NCI-H187 (cell line): Measurements from ENCODE around the gene PBXIP1.
"Not testable (repeated sequence)": the region's sequence is repeated elsewhere in the genome, so short reads cannot be mapped to it uniquely, and the experiment has no call there.

ENCODE experiments used
- DNase-seq, 2 experiments: peaks; one replicate each; lab custom pipeline; 2025; lab: John Stamatoyannopoulos, UW

PBXIP1 gene

DNA sequence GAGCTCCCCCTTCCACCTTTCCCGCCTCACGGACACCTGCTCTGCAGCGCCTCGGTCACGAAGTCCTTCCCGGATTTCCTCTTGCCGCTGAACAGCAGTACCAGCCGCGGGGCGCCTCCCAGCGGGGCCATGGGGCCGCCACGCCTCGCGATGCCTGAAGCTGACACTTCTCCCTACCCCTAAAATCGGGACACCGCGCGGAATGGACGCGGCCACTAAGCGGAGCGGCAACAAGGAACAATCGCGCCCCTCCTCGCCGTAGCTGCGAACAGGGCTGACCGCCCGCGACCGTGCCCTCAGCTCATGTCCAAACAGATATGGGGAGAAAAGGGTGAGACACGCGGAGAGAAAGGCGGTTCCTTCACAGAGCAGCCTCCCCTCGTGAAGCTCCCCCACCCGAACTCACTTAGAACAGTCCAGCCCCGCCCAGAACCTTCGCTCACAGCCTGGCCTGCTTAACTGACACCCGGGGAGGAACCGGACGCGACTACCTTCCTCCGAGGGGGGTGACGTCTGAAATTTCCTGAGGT is 19.3 kb downstream of the PBXIP1 start, which contains the start of gene PMVK:
PMVK (minus strand) TSS at position 165 of the 530 bp plus-strand sequence; CDS start at position 131, 34 bp downstream.
- peak; percentile 97 to 99 for DNase-seq

DNA sequence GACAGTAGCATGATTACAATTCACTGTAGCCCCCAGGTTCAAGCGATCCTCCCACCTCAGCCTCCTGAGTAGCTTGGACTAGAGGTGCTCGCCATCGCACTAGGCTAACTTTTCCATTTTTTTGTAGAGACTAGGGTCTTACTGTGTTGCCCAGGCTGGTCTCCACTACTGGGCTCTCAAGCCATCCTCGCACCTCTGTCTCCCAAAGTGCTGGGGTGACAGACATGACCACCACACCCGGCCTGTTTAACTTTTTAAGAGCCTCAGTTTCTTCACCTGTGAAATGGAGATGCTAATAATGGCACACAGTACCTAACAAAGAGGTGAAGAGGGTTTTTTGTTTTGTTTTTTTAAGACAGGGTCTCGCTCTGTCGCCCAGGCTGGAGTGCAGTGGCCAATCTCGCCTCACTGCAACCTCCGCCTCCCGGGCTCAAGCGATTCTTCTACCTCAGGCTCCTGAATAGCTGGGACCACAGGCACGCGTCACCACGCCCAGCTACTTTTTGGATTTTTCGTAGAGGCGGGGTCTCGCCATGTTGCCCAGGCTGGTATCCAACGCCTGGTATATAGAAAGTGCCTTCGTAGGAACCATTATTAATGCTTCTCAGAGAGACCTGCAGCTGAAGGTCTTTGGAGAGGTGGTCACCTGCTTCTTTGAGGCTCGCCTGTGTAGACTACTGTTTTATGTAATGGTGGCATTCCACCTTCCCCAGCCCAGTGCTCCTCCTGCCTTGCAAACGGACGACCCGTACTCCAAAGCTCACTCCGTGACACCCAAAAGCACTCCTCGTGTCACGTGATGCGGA is 19.9 kb downstream of the PBXIP1 start:
- DNase-seq = no peak

DNA sequence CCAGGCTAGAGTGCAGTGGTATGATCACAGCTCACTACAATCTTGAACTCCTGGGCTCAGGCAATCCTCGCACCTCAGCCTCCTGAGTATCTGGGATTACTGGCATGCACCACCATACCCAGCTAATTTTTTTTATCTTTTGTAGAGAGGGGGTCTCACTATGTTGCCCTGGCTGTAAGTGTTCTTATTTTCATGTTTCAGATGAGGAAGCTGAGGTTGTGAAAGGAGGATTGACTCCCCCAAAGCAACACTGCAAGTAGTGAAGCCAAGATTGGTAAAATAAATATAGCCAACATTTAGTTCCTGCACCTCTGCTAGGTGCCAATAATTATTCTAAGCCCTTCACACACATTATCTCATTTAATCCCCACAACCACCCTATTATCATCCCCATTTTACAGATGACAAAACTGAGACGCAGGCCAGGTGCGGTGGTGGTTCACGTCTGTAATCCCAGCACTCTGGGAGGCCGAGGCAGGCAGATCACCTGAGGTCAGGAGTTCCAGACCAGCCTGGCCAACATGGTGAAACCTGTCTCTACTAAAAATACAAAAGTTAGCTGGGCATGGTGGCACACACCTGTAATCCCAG is 21.4 kb downstream of the PBXIP1 start:
- no peak for DNase-seq

GRCh38 chr1:154931940-154932487 is 23.9 kb downstream of the PBXIP1 start:
- no peak for DNase-seq

DNA sequence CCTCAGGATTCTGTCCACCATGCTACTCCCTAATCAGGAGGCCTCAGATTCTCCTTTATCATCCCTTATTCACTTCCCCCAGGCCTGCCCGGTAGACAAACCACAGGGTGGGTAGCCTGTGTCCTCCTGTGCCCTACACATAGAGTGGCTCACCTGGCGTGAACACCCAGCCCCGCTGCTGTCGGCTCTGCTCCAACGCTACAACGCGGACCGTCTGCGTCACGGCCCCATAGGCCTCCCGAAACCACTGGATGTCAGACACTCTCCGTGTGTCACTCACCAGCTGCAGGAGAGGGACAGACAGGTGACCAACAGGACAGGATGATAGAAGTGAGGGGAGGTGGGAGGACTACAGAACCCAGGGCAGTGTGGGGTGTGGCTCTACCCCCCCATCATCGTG is 29.7 kb downstream of the PBXIP1 start:
- DNase-seq = no peak

GRCh38 chr1:154925335-154926170 is 30.3 kb downstream of the PBXIP1 start:
- DNase-seq = no peak

- DNase-seq = no peak
Measured at GRCh38 chr1:154923695-154924094, 32.2 kb downstream of the PBXIP1 start.

- DNase-seq = no peak
Measured at GRCh38 chr1:154913273-154913672, 42.6 kb downstream of the PBXIP1 start.

- no peak for DNase-seq
Measured at GRCh38 chr1:154912755-154913154, 43.1 kb downstream of the PBXIP1 start.

DNA sequence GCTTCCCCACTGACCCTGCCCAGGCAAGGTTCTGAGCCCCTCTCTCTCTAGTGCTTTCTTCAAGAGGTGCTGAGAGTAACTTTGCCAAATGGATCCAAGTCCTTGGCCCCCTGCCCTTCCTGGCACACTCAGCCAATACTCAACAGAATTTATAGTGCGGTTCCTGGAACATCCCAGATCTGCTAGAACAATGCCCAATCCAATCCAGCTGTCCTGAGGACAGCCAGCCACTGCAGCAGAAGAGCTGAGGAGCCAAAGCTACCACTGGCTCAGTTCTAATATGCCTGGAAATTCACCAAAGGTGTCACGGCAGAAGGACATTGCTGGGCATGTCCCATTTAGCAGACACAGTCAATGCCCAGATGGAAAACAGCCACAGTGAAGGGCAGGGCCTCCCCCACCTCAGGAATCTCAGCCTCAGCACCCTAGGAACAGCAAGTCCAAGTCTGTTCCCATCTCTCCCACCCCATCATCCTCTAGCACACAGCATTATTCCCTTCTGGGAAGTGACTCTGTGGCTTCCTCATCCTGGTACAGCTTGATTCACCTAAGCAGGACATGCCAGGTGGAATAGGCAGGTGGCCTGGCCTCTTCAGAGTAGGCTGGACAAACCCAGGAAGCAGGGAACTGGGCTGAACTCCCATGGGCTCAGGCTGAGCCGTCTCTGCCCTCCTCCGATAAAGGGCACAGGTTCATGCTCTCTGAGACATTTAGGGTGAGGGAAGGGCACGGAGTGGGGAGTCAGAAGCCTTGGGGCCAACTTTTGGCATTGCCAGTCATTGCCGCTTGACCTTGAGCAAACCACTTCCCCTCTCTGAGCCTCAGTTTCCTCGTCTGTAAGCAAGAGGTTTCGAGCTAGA is 44.0 kb downstream of the PBXIP1 start:
- DNase-seq = no peak

- DNase-seq = no peak
Measured at GRCh38 chr1:154910851-154911250, 45.0 kb downstream of the PBXIP1 start.

DNA sequence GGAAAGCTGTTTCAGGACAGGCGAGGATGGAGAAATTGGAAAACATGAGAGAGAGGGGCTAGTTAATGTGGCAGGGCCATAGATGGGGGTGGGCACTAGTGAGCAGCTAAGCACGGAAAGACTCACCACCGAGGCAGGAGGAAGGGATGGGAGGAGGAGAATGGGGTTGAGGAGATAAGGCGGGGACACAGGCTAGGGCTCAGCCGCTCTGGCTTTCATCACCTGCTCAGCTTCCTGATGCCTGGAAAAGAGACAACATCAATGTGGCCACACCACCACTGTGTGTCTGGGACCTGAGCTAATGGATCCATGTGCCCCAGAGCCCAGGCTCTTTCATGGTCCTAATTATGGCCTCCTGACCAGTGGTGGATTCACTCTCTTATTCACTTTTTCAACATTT is 47.0 kb downstream of the PBXIP1 start:
- DNase-seq = no peak

DNA sequence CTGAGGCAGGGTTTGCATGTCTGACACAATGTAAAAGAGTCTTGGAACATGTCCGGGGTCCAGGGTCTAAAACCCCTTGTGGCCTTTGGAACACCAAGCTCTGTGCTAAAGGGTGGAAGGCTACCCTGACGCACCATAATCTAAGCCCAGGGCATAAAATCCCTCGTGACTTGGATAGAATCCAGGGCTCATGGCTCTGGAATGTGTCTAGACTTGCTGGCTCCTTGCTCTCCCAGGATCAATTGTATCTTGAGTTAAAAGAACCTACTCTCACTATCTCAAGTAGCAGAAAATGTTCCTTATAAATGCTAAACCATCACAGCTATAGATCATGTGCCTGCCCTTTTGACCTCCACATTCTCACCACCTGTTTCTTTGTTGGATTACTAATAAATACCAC is 47.8 kb downstream of the PBXIP1 start:
- not testable (repeated sequence) for DNase-seq

DNA sequence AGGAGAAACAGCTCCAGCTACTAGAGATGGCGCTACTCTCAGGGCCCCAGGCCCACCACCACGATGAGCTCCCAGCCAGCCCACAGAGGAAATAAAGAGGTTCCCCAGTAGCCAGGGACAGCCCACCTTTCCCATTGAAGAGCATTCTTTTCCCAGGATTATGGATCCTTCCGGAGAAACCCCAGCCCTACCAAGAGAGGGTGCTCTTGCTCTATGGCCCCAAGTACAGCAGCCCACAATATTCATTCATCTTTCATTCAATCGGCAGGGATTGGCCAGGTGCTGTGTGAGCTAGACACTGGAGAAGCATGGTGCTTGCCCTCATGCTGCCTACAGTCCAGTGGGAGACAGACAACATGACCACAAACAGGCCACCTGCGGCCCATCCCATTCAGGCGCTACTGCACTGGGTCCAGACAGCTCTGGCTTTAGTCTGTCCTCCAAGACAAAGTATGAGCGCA is 49.2 kb downstream of the PBXIP1 start:
- DNase-seq = no peak

DNA sequence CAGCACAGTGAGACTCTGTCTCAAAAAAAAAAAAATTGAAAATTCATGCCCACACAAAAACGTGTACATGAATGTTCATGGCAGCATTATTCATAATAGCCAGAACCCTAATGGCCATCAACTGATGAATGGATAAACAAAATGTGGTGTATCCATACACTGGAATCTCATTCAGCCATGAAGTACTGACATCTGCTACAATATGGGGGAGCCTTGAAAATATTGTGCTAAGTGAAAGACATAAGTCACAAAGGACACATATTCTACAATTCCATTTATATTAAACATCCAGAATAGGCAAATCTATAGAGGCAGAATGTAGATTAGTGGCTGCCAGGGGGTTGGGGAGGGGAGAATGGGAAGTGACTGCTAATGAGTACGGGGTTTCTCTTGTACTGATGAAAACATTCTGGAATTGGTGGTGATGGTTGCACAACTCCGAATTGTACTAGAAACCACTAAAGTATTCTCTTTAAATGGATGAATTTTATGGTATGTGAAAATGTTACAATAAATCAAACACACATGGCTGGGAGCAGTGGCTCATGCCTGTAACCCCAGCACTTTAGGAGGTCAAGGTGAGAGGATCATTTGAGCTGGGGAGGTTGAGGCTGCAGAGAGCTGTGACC is 52.8 kb downstream of the PBXIP1 start:
- no peak for DNase-seq

DNA sequence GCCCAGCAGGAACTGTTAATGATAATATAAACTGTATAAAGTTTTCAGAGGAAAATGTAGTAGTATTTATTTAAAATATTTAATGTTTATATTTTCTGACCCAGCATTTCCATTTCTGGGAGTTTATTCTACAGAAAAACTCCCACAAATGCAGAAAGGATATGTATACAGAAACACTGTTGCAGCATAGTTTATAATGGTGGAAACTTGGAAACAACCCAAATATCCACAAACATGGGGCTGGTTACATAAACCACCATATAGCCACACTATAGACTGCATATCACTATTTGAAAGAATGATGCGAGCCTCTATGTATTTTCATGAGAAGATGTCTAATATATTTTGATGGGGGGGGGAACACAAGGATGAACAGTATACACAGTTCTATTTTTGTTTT is 54.3 kb downstream of the PBXIP1 start:
- DNase-seq = no peak

DNA sequence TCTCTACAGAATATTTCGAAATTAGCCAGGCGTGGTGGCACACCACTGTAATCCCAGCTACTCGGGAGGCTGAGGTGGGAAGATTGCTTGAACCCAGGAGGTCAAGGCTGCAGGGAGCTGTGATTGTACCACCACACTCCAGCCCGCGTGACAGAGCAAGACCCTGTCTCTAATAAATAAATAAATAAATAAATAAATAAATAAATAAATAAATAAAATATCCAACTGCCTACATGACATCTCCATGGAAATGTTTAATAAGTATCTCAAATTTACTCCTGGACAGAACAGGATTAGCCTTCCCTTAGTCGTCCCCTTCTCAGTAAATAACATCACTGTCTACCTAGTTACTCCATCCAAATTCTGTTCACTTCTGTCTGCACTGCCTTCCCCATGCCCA is 56.9 kb downstream of the PBXIP1 start:
- DNase-seq = no peak

DNA sequence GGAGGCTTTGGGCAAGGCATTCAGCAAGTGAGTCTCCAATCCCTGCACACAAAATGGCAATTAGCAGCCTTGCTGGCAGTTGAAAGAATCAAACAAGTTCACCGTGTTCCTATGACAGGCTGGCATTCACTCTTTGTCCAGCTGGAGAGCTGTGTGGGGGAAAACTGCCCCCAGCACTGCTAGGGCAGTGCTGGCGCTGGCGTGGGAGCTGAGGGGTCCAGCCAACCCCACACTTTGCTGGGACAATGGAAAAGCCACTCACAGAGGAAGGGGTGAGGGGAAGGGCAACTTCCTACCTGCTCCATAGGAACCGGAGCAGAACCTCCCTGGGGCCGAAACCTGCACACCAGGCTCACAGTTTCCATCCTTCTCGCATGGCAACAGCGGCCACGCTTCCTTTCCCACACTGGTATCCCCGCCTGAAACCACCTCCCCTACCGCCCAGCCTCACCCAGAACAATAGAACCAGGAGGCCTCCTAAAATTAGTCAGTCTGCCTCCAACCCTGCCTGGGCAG is 59.1 kb downstream of the PBXIP1 start:
- DNase-seq = no peak

DNA sequence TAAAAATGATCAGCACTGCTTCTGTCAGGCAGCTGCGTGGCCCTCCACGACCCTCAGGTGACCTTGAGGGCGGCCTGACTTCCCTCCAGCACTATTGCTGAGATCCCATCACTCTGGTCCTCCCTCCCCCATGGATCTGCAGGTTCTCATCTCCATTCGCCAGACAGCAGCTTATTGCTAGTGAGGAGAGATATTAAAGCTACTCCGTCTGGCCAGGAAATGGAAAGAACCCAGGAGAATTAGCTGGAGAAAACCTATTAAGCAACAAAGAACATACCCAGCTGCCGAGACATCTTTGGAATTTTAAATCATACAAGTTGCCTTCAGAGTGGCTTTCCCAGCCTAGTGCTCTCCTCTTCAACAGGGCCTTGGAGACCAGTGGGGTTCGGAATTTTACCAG is 60.1 kb downstream of the PBXIP1 start:
- no peak for DNase-seq
